ENCODE measurements around the gene GSTM5. TPM values are rescaled to one million over a fixed set of nuclear protein-coding genes. Genes with fewer than 3 reads are reported as not detected.
"Not testable (repeated sequence)": the region's sequence is repeated elsewhere in the genome, so short reads cannot be mapped to it uniquely, and the experiment has no call there.

The GSTM5 gene
- total RNA-seq, 1 experiment from 2014 or later, result not detected

DNA sequence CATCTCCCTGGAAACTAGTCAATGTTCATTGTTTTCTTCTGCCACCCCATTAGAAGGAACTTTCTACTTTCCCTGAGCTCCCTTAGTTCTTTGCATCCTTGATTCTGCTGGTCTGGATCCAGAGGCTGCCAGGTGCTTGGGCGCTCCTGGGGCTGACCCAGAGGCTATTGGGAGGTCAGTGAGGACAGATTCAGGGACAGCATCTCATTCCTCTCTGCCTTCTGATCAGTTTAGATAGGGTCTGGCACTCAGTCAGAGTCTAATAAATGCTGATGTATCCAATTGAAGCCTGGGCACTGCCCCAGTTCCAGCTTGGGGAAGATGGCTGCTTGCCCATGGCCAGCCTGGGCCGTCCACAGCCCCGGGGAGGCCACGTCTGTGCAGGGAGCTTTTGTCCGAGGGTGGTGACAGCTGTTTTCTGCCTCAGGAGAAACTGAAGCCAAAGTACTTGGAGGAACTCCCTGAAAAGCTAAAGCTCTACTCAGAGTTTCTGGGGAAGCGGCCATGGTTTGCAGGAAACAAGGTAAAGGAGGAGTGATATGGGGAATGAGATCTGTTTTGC, 22.1 kb upstream of the GSTM5 start:
- in situ Hi-C loops (cut with HindIII; ENCODE audit: low pct_unique_long_range_greater_than_20kb, low sequenced_read_pairs), result no loop called here

DNA sequence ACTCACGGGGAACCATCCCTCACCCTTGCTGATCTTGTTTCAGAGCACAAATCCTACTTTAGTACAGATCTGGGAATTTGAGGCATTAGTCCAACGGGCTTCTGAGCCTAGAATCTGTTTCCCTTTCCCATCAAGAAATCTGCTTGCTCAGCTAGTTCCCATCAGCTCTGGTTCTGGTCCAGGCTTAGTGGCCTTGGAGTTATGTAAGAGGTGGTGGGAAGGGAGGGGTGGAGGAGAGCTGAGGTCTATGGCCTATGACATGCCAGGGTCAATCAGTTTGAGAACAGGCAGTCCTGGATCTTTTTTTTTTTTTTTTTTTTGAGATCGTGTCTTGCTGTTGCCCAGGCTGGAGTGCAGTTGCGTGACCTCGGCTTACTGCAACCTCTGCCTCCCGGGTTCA, 20.3 kb upstream of the GSTM5 start:
- in situ Hi-C loops (cut with HindIII; ENCODE audit: low pct_unique_long_range_greater_than_20kb, low sequenced_read_pairs), result no loop called here
- no peak for DNase-seq (ENCODE audit: low read depth, low spot score)

More for the DNA sequence above, 22.1 kb upstream of the GSTM5 start:
- DNase-seq (ENCODE audit: low read depth, low spot score), result no peak

DNA sequence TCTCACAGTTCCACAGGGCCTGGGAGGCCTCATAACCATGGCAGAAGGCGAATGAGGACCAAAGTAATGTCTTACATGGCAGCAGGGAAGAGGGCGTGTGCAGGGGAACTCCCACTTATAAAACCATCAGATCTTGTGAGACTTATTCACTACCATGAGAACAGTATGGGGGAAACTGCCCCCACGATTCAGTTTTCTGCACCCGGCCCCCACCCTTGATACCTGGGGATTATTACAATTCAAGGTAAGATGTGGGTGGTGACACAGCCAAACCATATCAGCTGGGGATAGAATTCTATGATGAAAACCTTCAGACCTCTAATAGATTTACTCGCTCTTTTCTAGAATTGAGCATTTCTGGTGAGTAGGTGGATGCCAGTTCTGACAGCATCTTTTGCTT, 17.7 kb upstream of the GSTM5 start:
- DNase-seq (ENCODE audit: low read depth, low spot score); in situ Hi-C loops (cut with HindIII; ENCODE audit: low pct_unique_long_range_greater_than_20kb, low sequenced_read_pairs): not testable (repeated sequence)

DNA sequence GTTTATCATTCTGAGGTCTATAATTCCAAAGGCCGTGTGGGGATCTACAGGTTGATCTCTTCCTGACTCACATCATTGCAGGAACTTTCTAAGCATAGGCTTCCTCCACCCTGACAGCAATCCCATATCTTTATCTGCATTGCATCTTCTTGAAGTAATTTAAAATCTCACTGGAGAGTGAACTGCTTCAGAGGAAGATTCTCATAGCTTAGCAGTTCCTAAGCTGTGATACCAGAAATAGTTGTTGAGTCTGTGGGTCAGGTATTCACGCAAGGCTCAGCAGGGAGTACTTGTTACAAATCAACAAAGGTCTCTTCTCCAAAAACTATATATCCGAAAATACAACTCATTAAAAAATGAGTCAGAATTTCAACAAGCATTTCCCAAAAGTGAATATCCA, 16.9 kb upstream of the GSTM5 start:
- in situ Hi-C loops (cut with HindIII; ENCODE audit: low pct_unique_long_range_greater_than_20kb, low sequenced_read_pairs), result not testable (repeated sequence)

DNA sequence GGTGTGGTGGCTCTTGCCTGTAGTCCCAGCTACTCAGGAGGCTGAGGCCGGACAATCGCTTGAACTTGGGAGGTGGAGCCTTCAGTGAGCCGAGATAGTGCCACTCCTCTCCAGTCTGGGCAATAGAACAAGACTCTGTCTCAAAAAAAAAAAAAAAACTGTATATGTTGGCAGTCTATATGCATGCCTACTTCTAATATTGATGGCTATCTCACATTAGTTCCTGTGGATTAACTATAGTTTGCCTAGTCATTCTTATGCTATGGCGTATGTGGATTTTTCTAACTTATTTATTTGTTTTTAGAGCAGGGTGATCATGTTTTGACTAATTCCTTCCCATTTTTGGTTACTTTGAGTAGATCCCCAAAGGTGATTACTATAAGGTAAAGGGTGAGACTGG, 15.0 kb upstream of the GSTM5 start:
- in situ Hi-C loops (cut with HindIII; ENCODE audit: low pct_unique_long_range_greater_than_20kb, low sequenced_read_pairs), result no loop called here
- no peak for DNase-seq (ENCODE audit: low read depth, low spot score)

More for the DNA sequence above, 16.9 kb upstream of the GSTM5 start:
- not testable (repeated sequence) for DNase-seq (ENCODE audit: low read depth, low spot score)

DNA sequence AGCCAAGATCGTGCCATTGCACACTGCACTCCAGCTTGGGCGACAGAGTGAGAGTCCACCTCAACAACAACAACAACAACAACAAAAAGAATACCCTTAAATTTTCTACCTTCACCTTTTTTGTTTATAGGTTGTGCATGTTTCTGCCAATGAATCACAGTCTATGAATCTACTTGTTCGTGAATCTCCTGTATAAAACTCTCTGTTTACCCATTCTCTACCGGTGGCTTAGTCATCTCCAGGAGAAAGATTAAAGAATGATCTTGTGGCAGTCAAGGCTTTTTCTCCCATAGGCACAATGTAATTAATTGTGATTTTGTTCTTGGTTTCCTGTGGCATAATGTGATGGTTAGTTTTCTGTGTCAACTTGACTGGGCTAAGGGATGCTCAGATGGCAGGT, 14.2 kb upstream of the GSTM5 start:
- in situ Hi-C loops (cut with HindIII; ENCODE audit: low pct_unique_long_range_greater_than_20kb, low sequenced_read_pairs); DNase-seq (ENCODE audit: low read depth, low spot score): not testable (repeated sequence)

DNA sequence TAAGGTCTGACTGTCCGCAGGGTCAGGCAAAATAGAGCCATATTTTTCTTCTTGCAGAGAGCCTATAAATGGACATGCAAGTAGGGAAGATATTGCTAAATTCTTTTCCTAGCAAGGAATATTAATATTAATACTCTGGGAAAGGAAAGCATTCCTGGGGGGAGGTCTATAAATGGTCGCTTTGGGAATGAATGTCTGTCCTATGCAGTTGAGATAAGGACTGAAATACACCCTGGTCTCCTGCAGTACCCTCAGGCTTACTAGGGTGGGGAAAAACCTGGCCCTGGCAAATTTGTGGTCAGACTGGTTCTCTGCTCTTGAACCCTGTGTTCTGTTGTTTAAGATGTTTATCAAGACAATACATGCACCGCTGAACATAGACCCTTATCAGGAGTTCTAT, 9.1 kb upstream of the GSTM5 start:
- DNase-seq (ENCODE audit: low read depth, low spot score); in situ Hi-C loops (cut with HindIII; ENCODE audit: low pct_unique_long_range_greater_than_20kb, low sequenced_read_pairs): not testable (repeated sequence)

DNA sequence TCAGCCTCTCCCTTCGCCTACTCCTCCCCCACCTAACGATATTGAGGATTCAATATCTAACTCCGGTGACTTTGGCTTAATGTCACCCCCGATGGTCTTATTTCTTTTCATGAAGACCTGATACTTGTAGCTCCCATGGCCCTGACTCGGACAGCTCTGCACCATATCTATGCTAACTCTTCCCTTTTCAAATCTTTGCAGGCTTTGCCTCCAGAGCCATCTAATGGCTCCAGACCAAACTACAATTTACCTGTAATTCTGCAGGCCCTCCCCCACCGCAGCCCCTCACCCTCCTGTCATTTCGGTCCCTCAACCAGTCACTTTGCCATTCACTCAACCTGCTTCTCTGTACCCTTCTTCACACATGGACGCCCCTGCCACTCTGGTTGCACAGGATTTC, 7.9 kb upstream of the GSTM5 start:
- no peak for DNase-seq (ENCODE audit: low read depth, low spot score)
- in situ Hi-C loops (cut with HindIII; ENCODE audit: low pct_unique_long_range_greater_than_20kb, low sequenced_read_pairs), result no loop called here

DNA sequence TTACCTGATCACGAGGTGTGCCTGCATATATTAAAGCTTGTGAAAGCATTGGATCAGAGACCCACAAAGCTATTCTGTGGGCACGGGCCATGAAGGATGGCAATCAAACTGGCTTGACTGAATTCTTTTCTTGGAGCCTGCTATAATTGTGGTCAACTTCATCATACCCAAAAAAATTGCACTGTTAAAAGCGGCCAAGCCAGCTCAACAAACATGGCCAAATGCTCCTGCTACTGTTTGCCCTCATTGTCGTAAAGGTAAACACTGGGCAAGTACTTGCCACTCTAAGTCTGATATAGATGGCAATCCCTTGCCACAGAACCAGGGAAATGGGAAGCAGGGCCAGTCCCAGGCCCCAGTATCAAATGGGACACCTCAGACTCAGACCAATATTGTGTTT, 6.6 kb upstream of the GSTM5 start:
- no peak for DNase-seq (ENCODE audit: low read depth, low spot score)
- in situ Hi-C loops (cut with HindIII; ENCODE audit: low pct_unique_long_range_greater_than_20kb, low sequenced_read_pairs), result no loop called here

DNA sequence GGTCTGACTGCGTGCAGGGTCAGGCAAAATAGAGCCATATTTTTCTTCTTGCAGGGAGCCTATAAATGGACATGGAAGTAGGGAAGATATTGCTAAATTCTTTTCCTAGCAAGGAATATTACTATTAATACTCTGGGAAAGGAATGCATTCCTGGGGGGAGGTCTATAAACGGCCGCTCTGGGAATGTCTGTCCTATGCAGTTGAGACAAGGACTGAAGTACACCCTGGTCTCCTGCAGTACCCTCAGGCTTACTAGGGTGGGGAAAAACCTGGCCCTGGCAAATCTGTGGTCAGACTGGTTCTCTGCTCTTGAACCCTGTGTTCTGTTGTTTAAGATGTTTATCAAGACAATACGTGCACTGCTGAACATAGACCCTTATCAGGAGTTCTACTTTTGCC, 3.1 kb upstream of the GSTM5 start:
- in situ Hi-C loops (cut with HindIII; ENCODE audit: low pct_unique_long_range_greater_than_20kb, low sequenced_read_pairs); DNase-seq (ENCODE audit: low read depth, low spot score): not testable (repeated sequence)

DNA sequence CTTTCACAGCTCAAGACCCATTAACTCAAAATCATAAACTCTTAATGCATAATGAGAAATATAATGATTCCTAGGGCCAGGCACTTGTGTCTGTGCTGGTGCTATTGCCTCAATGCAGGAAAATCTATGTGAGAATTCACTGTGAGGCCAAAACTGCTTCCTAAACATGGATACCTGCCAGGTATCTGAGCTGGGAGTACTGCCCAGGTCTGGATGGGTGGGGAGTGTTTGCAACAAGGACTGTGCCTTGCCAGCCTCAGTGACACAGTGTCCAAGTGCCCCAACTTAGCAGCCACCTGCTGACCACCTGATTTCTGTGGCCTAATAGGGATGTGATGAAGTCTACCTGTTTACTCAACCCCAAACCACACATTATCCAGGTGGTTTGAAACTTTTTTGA, 2.2 kb upstream of the GSTM5 start:
- in situ Hi-C loops (cut with HindIII; ENCODE audit: low pct_unique_long_range_greater_than_20kb, low sequenced_read_pairs); DNase-seq (ENCODE audit: low read depth, low spot score): not testable (repeated sequence)

DNA sequence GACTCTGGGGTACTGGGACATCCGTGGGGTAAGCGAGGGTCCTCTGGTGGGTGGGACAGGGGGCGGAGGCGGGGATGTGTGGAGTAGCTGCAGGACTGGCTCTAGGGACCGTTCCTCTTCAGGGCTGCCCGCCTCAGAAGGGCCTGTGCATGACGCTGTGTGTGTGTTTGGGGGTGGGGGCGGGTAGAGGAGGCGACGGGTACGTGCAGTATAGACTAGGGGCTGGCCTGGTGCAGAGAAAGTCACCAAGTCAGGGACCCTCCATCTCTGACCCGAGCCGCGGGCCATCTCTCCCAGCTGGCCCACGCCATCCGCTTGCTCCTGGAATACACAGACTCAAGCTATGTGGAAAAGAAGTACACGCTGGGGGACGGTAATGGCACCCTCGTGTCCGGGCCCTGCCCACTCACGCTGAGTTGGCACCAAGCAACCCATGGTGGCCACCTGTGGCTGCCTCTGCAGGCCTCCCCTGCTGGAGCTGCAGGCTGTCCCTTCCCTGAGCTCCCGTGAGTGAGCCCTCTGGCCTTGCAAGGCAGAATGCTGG, 342 bp downstream of the GSTM5 start:
- in situ Hi-C loops (cut with HindIII; ENCODE audit: low pct_unique_long_range_greater_than_20kb, low sequenced_read_pairs), result no loop called here
- no peak for DNase-seq (ENCODE audit: low read depth, low spot score)

DNA sequence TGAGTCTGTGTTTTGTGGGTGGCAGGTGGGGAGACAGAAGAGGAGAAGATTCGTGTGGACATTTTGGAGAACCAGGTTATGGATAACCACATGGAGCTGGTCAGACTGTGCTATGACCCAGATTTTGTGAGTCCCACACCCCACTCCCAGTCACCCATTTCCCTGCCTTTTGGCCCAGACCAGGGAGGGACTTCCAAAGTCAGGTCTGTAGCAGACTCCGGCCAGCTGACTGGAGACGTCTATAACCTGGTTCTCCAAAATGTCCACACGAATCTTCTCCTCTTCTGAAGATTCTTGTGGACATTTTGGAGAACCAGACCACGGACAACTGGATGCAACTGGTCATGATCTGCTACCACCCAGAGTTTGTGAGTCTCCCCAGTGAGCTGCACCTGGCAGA, 1.6 kb downstream of the GSTM5 start:
- no peak for DNase-seq (ENCODE audit: low read depth, low spot score)
- in situ Hi-C loops (cut with HindIII; ENCODE audit: low pct_unique_long_range_greater_than_20kb, low sequenced_read_pairs), result no loop called here

DNA sequence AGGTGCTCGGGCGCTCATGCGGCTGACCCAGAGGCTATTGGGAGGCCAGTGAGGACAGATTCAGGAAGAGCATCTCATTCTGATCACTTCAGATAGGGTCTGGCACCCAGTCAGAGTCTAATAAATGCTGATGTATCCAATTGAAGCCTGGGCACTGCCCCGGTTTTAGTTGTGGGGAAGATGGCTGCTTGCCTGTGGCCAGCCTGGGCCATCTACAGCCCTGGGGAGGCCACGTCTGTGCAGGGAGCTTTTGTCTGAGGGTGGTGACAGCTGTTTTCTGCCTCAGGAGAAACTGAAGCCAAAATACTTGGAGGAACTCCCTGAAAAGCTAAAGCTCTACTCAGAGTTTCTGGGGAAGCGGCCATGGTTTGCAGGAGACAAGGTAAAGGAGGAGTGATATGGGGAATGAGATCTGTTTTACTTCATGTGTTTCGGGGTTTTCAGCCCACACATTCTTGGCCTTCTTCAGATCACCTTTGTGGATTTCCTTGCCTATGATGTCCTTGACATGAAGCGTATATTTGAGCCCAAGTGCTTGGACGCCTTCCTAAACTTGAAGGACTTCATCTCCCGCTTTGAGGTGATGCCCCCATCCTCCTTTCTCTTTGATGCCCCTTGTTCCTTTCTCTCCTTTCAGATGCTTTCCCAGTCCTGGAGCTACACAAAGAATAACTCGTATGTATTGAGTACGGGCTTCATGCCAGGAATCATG, 2.8 kb downstream of the GSTM5 start:
- in situ Hi-C loops (cut with HindIII; ENCODE audit: low pct_unique_long_range_greater_than_20kb, low sequenced_read_pairs), result no loop called here
- no peak for DNase-seq (ENCODE audit: low read depth, low spot score)

DNA sequence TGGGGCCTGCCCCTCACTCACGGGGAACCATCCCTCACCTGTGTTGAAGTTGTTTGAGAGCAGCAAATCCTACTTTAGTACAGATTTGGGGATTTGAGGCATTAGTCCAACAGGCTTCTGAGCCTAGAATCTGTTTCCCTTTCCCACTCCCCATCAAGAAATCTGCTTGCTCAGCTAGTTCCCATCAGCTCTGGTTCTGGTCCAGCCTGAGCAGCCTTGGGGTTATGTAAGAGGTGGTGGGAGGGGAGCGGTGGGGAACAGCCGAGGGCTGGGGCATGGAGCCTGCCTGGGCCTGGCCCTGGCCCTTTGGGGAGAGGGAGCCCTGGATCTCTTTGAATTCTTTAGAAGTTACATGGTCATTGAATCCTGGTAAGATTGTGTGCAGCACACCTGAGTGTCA, 4.1 kb downstream of the GSTM5 start:
- DNase-seq (ENCODE audit: low read depth, low spot score), result no peak
- in situ Hi-C loops (cut with HindIII; ENCODE audit: low pct_unique_long_range_greater_than_20kb, low sequenced_read_pairs), result no loop called here

DNA sequence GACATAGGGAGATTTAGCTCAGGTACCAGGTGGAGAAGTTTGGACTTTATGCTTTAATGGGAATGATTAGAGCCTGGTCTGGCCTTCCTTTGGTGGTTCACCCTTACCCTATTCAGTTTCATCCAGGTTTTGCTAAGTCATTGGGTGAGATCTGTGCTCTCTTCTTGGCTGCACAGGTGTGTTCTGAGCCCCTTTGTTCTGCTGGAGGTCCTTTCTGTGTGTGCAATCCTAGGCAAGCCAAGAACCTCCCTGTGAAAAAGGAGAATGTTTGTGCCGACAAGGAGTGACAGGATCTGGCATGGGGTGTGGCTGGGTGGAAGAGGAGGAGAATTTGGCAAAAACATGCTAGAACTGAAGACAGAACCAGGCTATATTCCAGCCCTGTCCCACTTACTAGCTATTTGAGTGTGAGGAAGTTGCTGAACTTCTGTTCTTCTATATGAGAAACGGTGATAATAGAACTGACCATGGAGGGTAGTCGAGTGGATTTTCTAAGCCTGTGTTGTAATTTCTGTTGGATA, 4.6 kb downstream of the GSTM5 start:
- DNase-seq (ENCODE audit: low read depth, low spot score), result no peak
- in situ Hi-C loops (cut with HindIII; ENCODE audit: low pct_unique_long_range_greater_than_20kb, low sequenced_read_pairs), result no loop called here

DNA sequence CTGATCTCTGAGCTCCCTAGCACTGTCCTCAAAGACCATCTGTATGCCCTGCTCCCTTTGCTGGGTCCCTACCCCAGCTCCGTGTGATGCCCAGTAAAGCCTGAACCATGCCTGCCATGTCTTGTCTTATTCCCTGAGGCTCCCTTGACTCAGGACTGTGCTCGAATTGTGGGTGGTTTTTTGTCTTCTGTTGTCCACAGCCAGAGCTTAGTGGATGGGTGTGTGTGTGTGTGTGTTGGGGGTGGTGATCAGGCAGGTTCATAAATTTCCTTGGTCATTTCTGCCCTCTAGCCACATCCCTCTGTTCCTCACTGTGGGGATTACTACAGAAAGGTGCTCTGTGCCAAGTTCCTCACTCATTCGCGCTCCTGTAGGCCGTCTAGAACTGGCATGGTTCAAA, 5.7 kb downstream of the GSTM5 start:
- in situ Hi-C loops (cut with HindIII; ENCODE audit: low pct_unique_long_range_greater_than_20kb, low sequenced_read_pairs), result no loop called here
- no peak for DNase-seq (ENCODE audit: low read depth, low spot score)

DNA sequence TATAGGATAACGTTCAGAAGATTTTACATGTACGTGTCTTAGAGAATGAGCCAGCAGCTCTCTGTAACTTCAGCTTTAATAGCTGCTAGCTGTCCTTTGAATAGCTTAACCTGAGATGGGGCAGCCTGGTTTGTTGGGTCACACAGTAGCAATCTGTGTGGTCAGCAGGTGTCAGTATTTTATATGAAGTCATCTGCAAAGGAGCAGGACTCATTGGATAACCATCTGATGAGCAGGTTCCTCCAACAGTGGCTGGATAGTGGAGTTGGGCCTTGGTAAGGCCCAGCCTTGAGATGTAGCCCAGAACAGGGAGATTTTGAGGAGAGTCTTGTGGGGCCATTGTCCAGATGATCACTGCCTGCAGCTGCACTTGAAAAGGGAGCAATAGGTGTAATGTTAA, 6.4 kb downstream of the GSTM5 start:
- DNase-seq (ENCODE audit: low read depth, low spot score), result peak; percentile 33
- in situ Hi-C loops (cut with HindIII; ENCODE audit: low pct_unique_long_range_greater_than_20kb, low sequenced_read_pairs), result no loop called here

DNA sequence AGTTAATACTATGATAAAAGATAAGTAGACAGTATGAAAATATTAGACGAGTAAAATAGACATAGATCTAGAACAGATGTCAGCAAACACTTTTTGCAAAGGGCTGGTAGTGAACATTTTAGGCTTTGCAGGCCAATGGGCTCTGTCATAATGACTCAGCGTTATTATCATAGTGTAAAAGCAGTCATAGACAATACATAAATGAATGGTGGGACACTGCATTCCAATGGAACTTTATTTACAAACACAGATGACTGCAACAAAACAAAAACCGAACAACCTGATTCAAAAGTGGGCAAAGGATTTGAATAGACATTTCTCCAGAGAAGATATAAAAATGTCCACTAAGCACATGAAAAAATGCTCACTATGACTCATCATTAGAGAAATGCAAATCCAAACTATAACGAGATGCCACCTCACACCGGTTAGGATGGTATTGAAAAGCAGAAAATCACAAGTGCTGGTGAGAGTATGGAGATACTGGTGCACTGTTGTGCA, 7.3 kb downstream of the GSTM5 start:
- in situ Hi-C loops (cut with HindIII; ENCODE audit: low pct_unique_long_range_greater_than_20kb, low sequenced_read_pairs), result no loop called here

More for the DNA sequence above, 7.3 kb downstream of the GSTM5 start:
- DNase-seq (ENCODE audit: low read depth, low spot score), result no peak

Data from SK-MEL-5 (cell line).